DMS53 (cell line): Measurements from ENCODE around the gene KCNC4.
A peak's percentile ranks its signal among the peaks of the same experiment; 100 is the strongest.

Experiments used
- DNase-seq: peaks from one replicate; lab custom pipeline; 2025; lab: John Stamatoyannopoulos, UW

KCNC4 gene

GRCh38 chr1:110212169-110213142 lies 2.3 kb downstream of the KCNC4 start:
- DNase-seq, result peak; percentile 29

GRCh38 chr1:110213143-110213540 lies 3.0 kb downstream of the KCNC4 start:
- DNase-seq, result no peak

- DNase-seq, result no peak
Measured at GRCh38 chr1:110214454-110215404, 4.6 kb downstream of the KCNC4 start.

- DNase-seq, result no peak
Measured at GRCh38 chr1:110215621-110216515, 5.8 kb downstream of the KCNC4 start.

- no peak for DNase-seq
Measured at GRCh38 chr1:110216844-110217444, 6.8 kb downstream of the KCNC4 start.

GRCh38 chr1:110218137-110218536 lies 8.0 kb downstream of the KCNC4 start:
- no peak for DNase-seq

- DNase-seq, result no peak
Measured at GRCh38 chr1:110218739-110219138, 8.6 kb downstream of the KCNC4 start.

GRCh38 chr1:110220324-110220723 lies 10.2 kb downstream of the KCNC4 start:
- DNase-seq, result no peak

GRCh38 chr1:110221119-110221518 lies 11.0 kb downstream of the KCNC4 start:
- no peak for DNase-seq

GRCh38 chr1:110223127-110223526 lies 13.0 kb downstream of the KCNC4 start:
- DNase-seq, result no peak

GRCh38 chr1:110223581-110223980 lies 13.5 kb downstream of the KCNC4 start:
- DNase-seq, result no peak

- no peak for DNase-seq
Measured at GRCh38 chr1:110224240-110224995, 14.3 kb downstream of the KCNC4 start.

- DNase-seq, result no peak
Measured at GRCh38 chr1:110225212-110225611, 15.1 kb downstream of the KCNC4 start.

- DNase-seq, result no peak
Measured at GRCh38 chr1:110225756-110226404, 15.8 kb downstream of the KCNC4 start.

GRCh38 chr1:110227774-110228173 lies 17.7 kb downstream of the KCNC4 start:
- no peak for DNase-seq

- no peak for DNase-seq
Measured at GRCh38 chr1:110228381-110228780, 18.3 kb downstream of the KCNC4 start.

GRCh38 chr1:110228869-110229268 lies 18.8 kb downstream of the KCNC4 start:
- DNase-seq, result no peak

- no peak for DNase-seq
Measured at GRCh38 chr1:110229348-110230001, 19.4 kb downstream of the KCNC4 start.
